Lower leg skin (tissue), 3 donors: Measurements from ENCODE around the gene DSCAML1.

ENCODE experiments used
- CTCF ChIP-seq, 3 donors: fragments of 450-650 bp; IDR thresholded peaks; one replicate each; pipeline ENCODE4 v1.5.1; 2016; ENCODE audit warnings: antibody characterized with exemption in 3 of 3, mild to moderate bottlenecking in 3 of 3, moderate library complexity in 2 of 3
- POLR2A ChIP-seq, 2 donors: fragments of 450-650 bp; IDR thresholded peaks; one replicate each; pipeline ENCODE4 v1.6.1; 2016 to 2017; ENCODE audit warnings: antibody characterized with exemption in 2 of 2, mild to moderate bottlenecking in 1 of 2, moderate library complexity in 1 of 2

GRCh38 chr11:117502015-117502778 is 294.8 kb downstream of the DSCAML1 start:
- TF ChIP-seq CTCF (IDR thresholded peaks at IDR 0.05), result no peak
- no peak for TF ChIP-seq POLR2A (IDR thresholded peaks at IDR 0.05)
